GM19467 (cell line): Measurements from ENCODE around the gene SIRT7.

Source experiments
- ATAC-seq: cut with Tn5 transposase; IDR thresholded peaks from one replicate; pipeline ENCODE4 v1.9.1; 2021; ENCODE audit warnings: mild to moderate bottlenecking, moderate library complexity; ENCODE audit not compliant: unreplicated experiment

Gene SIRT7

DNA sequence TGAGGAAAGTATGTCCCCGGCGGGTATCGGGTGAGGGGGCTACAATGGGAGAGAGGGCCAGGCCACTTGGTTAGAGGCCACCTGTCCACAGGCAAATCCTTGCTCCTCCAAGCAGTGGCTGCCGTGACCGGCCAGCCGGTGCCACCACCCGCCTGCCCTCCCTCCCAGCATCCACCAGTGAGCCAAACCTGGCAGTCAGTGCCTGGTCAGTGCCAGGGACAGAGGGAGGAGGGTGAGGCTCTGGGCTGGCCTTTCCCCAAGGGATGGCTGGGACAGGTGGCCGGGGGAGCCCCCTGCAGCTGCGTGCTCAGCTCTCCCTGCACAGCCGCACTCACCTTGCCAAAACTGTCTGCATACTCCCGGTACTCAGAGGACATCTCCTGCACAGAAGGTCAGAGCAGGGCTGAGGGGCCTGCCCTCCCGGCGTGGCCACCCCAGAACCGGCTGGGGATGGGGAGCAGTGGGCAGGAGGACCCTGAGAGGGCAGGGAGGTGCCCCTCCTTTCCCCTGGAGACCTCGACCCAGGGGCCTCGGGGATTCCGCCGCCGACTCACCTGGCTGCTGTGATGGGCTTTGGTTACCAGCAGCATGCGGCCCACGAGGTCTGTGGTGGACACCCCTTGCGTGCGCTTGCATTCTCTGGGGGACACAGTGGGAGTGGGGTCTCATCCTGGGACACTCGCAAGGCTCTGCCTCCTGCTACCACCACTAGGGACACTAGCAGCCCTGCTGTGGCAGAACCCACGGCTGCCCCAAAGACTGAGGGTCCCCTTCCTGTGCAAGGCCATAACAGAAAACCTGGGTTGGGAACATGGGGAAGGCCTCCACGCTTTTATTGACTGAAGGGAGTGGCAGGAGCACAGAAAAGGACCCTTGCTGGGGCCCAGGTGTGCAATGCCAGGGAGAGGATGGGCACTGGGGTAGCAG lies 10.5 kb downstream of the SIRT7 start:
- no peak for ATAC-seq

DNA sequence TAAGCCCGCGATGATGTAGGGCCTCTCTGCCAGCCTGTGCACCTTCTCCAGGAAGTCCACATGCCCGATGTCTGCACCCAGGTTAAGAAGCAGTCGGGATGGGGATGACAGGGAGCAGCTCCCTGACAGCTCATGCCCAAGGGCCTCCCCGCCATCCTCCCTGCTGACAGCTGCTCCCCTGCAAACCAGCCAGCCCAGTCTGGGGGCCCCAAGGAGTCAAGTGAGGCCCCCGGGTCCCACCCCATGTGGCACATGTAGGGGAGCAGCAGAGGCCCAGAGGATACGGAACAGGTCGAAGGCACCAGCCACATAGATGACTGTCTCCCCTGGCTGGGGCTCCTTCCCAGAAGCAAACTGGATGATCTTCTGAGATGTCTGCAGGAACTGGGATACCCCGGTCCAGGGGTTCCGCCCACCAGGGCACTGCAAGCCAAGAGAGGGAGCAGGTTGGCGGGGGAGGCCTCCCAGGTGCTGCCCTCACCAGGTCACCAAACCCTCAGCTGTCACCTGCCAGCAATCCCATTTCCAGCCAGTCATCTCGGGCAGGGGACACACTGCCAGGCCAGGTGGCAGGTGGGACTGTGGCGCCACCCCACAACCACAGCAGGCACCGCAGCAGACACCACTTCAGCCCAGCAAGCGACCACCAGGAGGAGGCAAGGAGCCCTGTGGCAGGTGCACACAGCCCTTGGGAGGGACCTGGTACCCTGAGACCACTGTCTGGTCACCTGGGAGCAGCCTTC lies 11.3 kb downstream of the SIRT7 start:
- no peak for ATAC-seq

DNA sequence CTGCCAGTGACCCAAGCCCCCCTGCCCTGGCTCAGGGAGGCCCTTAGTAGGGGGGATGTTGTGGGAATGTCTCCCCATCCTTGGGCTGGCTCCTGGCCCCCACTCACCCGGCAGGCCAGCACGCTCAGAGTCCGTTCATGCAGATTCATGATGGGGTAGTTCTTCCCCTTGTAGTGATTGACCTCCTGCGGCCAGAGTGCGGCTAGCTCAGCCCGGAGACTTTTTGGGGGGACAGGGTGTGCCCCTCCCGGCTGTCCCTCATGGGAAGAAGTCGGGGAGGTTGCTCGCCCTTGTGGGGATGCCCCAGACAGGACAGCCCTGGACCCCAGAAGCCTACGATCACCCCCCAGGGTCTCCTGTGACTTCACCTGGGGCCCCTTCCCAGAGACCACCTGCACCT lies 12.0 kb downstream of the SIRT7 start:
- no peak for ATAC-seq

DNA sequence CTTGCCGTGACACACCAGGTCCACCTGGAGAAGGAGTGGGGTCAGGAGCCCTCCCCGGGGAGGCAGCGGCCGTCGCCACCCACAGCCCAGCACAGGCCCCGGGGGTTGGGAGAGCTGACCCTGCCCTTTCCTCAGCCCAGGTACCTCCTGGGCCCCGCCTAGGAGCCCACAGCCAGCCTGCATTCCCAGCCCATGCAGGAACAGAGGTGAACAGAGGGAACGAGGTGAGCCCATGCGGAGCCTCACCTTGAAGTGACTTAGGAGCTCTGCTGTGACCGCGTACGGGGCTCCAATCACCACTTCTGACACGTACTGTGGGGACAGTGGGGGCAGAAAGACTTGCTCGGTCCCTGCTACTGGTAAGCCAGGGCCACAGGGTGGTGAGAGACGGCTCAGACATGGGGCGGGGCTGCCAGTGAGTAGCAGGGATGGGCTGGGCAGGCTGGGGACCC lies 12.5 kb downstream of the SIRT7 start:
- no peak for ATAC-seq

DNA sequence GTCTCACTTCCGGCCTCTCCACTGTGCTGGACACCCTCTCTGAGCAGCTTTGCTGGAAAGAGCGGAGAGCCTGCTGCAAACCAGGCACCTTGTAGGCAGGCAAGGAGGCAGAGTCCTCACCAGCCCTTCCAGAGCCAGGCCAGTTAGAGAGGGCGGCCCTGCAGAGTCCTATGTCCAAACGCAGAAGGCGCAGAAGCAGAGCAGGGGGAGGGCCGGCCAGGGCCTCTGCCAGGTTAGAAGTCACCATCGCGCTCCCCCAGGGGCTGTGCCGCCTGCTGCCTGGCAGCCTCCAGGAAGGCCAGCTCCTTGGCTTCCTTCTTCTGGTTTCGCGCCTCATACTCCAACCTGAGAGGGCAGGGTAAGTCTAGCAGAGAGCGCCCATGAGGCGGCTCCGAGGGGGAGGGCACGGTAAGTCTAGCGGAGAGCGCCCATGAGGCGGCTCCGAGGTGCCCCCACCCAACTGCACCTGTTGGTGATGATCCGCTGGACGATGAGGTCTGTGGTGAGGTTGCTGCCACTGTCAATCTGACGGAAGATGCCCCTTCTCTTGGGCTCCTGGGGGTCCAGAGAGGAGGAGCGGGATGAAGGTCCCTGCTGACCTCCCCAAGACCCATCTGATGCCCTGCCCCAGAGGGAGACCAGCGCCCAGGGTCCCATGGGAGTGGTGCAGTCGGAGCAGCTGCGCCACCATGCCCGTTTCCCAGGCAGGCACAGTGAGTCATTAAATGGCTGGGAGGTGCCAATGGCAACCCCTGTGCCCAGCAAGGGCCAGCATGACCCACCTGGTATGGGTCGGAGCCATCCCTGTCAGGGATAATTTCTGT lies 13.2 kb downstream of the SIRT7 start:
- no peak for ATAC-seq

DNA sequence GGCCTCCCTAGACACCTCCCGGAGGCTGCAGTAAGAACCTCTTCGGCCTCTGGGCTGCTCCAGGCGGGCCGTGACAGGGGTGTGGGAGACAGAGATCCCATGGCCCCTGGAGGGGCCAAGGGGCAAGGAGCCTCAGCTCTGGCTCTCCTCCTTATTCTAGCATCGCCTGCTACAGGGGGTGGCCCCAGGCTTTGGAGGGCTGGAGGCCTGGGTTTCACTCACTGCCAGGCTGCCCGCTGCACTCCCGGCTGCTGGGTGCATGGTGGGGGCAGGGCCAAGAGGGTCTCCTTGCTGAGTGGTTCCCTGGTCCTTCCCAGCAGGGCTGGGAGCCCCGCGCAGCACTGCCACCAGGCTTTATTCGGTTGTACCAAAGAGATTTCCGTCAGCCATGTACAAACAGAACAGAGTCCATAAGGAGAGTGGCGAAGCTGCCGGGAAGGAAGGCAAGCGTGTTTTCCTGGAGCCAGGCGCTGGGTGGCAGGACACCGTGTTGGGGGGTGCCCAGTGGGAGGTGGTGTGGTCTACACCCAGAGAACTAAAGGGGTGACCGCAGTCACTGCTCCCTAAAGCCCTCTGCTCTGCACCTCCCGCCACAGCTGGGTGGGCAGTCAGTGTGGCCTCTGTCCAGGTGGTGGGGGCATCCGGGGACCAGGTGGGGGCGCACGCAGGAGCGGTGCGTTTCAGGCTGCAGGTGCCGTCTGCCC lies 13.9 kb downstream of the SIRT7 start:
- no peak for ATAC-seq

DNA sequence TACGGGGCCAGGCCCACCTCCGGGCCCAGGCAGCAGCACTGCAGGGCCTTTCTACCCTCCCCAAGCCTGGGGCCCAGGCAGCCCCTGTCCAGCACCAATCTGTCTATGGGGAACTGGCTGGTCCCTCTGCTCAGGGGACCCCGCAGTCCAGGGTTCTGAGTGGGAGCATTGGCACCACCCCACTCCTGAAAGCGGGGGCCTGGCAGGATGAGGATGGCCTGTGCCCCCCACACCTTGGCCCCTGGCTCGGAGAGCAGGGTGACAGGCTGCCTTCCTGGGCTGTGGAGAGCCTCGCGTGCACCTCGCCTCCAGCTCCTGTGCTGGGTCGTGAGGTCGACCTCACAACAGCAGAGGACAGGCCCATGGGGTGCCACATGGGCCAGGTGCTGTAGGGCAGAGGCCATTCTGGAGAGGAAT lies 14.6 kb downstream of the SIRT7 start:
- no peak for ATAC-seq

DNA sequence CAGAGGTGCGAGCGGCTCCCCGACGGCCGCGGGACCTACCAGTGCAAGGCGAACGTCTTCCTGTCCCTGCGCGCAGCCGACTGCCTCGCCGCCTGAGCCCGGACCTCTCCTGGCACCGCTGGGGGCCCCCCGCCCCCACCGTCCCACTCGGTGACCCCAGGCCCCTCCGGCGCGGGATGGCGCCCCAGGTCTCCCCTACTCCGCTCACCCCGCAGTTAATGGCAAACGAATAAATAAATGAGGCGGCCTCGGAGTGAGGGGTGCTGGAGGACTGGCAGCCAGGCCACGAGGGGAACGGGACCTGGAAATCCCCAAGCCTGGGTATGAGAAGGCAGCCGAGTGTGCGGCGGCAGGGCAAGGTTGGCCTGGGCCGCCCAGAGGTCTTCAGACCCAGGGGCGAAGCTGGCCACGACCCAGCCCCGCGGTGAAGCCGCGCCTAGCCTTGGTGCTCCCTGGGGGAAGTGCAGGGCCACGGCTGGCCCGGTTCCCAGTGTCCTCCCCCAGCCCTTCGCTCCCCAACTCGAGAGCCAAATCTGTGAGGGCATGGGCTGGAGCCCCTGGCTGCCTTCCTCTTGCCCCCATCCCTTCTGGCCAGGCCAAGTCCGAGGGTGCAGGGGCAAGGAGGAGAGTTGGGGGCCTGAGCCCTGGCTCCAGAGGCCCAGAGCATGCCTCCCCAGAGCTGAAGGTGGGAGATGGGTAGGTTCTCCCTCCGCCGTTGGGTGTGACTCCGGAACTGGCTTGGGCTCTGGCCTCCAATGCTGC lies 15.1 kb downstream of the SIRT7 start:
- no peak for ATAC-seq

DNA sequence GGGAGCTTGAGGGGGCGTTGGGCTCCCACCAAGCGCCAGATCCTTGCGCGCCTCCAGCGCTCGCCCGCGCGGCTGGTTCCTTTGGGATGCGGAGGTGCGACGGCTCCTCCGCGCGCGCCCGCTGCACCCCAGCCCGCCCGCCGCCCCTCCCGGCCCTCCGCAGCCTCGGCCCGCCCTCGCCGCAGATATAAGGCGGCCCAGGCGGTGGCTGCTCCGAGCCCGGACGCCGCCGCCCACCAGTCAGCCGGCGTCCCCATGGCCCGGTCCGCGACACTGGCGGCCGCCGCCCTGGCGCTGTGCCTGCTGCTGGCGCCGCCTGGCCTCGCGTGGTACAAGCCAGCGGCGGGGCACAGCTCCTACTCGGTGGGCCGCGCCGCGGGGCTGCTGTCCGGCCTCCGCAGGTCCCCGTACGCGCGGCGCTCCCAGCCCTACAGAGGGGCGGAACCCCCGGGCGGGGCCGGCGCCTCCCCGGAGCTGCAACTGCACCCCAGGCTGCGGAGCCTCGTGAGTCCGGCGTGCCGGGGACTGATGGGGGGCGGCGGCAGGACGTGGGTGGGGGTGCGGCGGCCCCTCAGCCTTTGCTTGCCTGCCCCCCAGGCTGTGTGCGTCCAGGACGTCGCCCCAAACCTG lies 15.8 kb downstream of the SIRT7 start, which contains the start of gene NPB:
TSS of gene NPB (plus strand) at position 216 of the 630 bp plus-strand sequence. CDS start at position 256, 40 bp downstream.
- no peak for ATAC-seq

DNA sequence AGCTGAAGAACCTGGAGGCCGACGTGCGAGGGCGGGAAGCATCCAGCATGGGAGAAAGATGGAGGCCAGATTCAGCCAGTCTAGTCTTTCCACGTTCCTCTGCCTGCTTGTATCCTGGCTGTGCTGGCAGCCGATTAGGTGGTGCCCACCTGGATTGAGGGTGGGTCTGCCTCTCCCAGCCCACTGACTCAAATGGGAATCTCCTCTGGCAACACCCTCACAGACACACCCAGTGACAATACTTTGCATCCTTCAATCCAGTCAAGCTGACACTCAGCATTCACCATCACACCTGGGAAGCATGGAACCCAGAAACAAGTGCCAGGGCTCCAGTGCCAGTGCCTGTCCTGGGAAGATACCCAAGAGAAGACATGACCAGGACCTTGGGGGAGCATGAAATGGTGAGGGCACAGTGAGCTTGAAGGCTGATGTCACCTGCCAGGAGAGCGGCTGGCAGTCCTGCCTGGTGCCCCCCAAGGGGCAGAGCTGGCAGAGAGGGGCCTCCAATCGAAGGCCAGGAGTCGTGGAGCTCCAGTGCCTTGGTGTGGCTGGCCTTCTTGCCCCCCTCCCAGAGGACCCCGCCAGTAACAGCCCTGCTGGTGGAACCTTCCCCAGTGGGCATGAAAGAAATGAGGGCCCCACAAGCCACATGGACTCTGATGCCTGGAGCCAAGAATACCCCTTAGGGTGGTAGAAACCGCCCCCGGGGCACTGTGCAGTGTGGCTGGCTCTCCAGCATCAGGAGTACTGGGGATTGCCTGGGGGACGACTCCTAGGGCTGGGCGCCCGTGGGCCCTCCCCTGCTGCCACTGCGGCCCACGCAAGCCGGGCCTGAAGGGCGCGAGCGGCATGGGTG lies 16.6 kb downstream of the SIRT7 start:
- no peak for ATAC-seq

DNA sequence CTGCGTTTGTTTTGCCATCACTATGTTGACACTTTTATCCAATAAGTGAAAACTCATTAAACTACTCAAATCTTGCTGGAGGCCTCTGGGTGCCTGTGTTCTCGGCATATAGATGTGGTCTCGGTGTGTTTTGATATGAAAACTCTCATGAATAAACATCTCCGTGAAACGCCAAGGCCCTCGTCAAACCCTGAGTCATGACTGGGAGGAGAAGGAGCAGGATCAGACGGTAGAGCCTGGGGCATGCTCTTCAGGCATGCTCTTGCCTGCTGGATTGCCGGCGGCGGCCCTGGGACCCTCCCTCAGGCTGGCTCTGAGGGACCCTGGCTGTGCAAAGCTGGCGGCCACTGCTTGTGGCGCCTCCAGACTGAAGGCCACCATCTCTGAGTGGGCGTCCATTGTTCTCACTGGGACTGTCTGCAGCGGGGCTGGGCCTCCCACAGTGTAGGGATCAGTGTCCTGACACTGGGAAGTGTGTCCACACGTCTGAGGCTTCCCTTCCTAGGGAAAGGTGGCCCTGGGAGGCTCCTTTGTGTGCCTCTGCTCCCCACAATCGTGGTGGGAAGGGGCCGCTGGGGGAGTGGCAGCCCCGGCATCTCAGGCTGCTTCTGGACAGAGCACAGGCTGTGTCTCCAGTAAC lies 17.7 kb downstream of the SIRT7 start:
- no peak for ATAC-seq

DNA sequence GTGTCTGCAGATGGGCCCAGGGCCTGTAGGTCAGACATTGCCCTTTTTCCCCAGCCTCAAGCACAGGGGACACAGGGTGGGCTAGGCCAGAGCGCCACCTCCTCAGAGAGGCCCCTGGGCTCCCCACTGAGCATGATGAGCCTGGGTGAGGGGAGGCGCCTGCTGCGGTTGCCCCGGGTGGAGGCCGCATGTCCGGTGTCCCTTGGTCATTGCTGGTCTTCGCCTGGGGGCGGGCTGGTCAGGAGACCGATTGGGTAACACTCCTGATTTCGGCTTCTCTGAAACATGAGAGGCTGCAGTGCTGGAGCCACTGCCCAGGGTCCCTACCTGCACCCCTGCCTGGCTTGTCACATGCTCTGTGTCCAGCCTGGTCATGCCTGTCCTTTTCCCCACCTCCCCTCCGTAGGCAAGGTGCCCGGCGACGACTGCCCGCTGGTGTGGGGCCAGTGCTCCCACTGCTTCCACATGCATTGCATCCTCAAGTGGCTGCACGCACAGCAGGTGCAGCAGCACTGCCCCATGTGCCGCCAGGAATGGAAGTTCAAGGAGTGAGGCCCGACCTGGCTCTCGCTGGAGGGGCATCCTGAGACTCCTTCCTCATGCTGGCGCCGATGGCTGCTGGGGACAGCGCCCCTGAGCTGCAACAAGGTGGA lies 18.3 kb downstream of the SIRT7 start:
- ATAC-seq, result no peak

DNA sequence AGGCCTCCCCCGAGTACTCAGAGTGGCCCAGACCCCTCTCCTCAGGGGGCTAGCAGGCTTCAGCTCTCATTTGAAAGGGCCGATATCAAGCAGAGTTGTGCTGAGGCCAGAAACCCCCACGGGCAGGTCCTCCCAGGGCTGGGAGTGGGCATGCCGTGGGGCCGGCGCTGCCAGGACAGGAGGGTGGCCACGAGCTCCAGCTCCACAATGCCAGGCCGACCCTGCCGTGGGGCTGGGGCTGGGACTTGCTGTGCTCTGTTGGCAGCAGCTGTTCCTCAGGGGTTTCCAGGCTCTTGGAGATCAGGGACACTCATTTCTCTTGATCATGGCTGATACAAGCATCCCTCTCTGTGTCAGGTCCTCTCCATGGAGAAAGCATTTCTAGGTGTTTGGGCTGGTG lies 19.1 kb downstream of the SIRT7 start:
- no peak for ATAC-seq

DNA sequence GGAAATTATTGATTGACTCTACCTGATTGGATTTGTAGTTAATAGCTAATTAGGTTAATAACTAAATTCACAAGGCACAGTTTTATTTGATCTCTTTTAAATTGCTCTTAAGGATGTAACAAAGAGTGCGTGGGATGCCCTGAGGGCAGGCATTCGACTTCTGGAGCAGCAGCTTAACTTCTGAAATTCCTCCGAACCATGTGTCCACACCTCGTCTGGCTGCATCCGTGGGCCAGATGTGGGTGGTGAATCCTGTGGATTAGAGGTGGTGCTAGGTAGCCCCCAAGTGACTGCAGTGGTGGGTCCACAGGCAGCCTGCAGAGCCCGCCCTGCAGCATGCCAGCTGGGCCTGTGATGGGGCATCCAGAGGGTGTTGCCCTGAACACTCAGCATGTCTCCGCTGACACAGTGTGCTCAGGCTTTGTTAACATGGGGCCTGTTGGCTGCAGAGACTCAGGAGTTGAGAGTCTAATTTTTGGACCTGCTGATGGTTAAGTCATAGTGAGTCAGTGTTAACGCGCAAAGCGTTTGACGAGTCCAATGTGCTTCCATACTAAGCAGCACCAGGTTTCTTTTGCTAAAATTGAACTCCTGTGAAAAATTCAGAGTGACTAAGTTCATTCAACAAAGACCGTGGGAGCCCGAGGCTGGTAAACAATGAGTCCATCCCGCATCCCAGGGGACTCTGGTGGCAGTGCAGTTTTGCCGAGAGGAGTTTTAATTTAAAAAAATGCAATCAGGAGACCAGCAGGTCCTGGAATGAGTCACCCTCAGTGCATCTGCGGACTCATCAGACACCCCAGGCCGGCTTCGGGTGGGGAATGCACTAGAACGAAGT lies 19.7 kb downstream of the SIRT7 start:
- ATAC-seq, result no peak

DNA sequence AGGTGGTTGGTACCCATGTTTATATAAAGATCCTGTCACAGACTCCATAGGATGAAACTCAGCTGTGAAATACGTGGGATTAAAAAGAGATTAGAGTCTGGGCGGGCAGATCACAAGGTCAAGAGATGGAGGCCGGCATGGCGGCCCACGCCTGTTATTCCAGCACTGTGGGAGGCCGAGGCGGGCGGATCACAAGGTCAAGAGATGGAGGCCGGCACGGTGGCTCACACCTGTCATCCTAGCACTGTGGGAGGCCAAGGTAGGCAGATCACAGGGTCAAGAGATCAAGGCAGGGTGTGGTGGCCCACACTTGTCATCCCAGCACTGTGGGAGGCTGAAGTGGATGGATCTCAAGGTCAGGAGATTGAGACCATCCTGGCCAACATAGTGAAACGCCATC lies 22.6 kb downstream of the SIRT7 start:
- no peak for ATAC-seq

DNA sequence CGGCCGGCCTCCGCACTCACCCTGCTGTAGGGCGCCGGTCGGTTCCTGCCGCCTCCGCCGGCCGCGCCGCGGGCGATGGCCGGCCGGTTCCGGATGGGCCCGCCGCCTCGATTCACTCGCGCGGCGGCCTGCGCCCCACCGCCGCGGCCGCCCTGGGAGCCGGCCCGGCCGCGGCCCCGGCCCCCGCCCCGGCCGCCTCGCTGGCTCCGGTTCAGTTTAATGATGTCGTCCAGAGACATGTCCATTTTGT lies 26.7 kb downstream of the SIRT7 start:
- ATAC-seq, result no peak
